ENCODE measurements around the gene MAP3K19. TPM values are rescaled to one million over a fixed set of nuclear protein-coding genes. Genes with fewer than 3 reads are reported as not detected.

MAP3K19 gene
- total RNA-seq, 1 donor: not detected

DNA sequence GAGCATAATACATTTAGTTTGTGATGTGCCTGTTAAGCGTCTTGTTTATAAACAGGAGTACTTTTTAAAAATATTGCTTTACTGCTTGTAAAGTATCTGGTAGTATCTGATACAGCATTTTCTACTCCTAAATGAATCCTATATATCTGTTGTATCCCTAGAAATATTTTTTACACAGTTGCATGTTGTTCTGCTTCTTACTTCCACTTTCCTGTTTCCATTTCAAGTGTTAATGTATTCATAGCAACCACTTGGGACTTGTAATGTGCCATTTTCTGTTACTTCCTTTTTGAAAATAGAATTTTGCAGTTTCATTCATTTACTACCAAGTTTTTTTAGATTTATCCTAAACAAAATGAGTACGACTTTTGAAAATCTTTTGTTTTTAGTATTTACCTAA, 103.7 kb downstream of the MAP3K19 start:
- H4K20me1 ChIP-seq (ENCODE audit: insufficient read depth, low read length): peaks cover 9% of the 10 kb centered on the region

DNA sequence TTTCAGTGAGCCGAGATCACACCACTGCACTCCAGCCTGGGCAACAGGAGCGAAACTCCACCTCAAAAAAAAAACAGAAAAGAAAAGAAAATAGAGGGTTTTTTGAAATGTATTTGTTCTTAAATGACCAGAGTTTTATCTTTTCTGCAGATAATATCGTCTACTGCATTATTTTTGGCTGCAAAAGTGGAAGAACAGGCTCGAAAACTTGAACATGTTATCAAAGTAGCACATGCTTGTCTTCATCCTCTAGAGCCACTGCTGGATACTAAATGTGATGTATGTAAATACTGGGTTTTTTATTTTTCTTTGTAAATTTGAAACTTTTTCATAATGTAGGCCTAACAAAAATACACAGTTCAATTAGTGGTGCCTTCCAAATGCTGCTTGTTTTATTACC, 110.6 kb downstream of the MAP3K19 start:
- no peak overlapping the region for H3K27ac ChIP-seq (ENCODE audit: low read depth, low read length)
- peaks cover 37% of the 10 kb centered on the region for H3K36me3 ChIP-seq (ENCODE audit: insufficient read depth, low read length)
- H3K79me2 ChIP-seq (ENCODE audit: insufficient read depth, low read length): peaks cover 78% of the 10 kb centered on the region
- H3K4me1 ChIP-seq (ENCODE audit: insufficient read depth, low read length): no peaks in the 10 kb centered on the region
- H3K9me3 ChIP-seq (ENCODE audit: low read depth, low read length): no peaks in the 10 kb centered on the region
- H3K4me3 ChIP-seq (ENCODE audit: insufficient read depth, low read length): no peak overlapping the region
- H2AFZ ChIP-seq (ENCODE audit: low read length): no peak overlapping the region
- H3K4me2 ChIP-seq (ENCODE audit: insufficient read depth, low read length): no peak overlapping the region
- H3K27me3 ChIP-seq (ENCODE audit: insufficient read depth, low read length): no peaks in the 10 kb centered on the region
- TF ChIP-seq, protein P1, sequence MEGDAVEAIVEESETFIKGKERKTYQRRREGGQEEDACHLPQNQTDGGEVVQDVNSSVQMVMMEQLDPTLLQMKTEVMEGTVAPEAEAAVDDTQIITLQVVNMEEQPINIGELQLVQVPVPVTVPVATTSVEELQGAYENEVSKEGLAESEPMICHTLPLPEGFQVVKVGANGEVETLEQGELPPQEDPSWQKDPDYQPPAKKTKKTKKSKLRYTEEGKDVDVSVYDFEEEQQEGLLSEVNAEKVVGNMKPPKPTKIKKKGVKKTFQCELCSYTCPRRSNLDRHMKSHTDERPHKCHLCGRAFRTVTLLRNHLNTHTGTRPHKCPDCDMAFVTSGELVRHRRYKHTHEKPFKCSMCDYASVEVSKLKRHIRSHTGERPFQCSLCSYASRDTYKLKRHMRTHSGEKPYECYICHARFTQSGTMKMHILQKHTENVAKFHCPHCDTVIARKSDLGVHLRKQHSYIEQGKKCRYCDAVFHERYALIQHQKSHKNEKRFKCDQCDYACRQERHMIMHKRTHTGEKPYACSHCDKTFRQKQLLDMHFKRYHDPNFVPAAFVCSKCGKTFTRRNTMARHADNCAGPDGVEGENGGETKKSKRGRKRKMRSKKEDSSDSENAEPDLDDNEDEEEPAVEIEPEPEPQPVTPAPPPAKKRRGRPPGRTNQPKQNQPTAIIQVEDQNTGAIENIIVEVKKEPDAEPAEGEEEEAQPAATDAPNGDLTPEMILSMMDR (IDR thresholded peaks at IDR 0.05; ENCODE audit: extremely low read depth, low read depth, low read length): no peak
- no peak for DNase-seq (ENCODE audit: insufficient read length, low spot score, missing footprints)
- peaks cover 39% of the 10 kb centered on the region for H4K20me1 ChIP-seq (ENCODE audit: insufficient read depth, low read length)

More for the DNA sequence above, 103.7 kb downstream of the MAP3K19 start:
- TF ChIP-seq, protein P1 (IDR thresholded peaks at IDR 0.05; ENCODE audit: extremely low read depth, low read depth, low read length): no peak
- no peak for DNase-seq (ENCODE audit: insufficient read length, low spot score, missing footprints)
- H2AFZ ChIP-seq (ENCODE audit: low read length): no peak overlapping the region
- no peaks in the 10 kb centered on the region for H3K9me3 ChIP-seq (ENCODE audit: low read depth, low read length)
- H3K79me2 ChIP-seq (ENCODE audit: insufficient read depth, low read length): peaks cover 29% of the 10 kb centered on the region
- no peak overlapping the region for H3K27ac ChIP-seq (ENCODE audit: low read depth, low read length)
- no peaks in the 10 kb centered on the region for H3K4me1 ChIP-seq (ENCODE audit: insufficient read depth, low read length)
- H3K4me3 ChIP-seq (ENCODE audit: insufficient read depth, low read length): no peak overlapping the region
- peaks cover 51% of the 10 kb centered on the region for H3K36me3 ChIP-seq (ENCODE audit: insufficient read depth, low read length)
- H3K27me3 ChIP-seq (ENCODE audit: insufficient read depth, low read length): no peaks in the 10 kb centered on the region
- H3K4me2 ChIP-seq (ENCODE audit: insufficient read depth, low read length): no peak overlapping the region

DNA sequence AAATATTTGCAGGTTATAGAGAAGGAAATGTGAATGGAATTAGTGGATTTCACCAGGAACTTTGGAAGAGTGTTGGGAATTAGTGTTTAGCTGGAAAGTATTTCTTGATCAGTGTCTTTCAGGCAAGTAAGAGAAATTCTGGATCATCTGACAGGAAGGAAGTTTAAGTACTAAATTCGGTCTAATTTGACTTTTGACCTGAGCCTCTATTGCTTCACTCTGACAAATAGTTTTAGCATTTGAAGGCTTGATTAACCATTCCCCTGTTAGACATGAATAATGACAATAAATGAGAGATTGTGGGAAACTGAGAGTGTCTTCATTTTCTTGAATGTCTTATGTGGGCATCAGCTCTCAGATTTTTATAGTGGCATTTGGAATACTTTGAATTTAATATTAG, 112.6 kb downstream of the MAP3K19 start:
- H2AFZ ChIP-seq (ENCODE audit: low read length): no peak overlapping the region
- peaks cover 23% of the 10 kb centered on the region for H3K36me3 ChIP-seq (ENCODE audit: insufficient read depth, low read length)
- H4K20me1 ChIP-seq (ENCODE audit: insufficient read depth, low read length): peaks cover 49% of the 10 kb centered on the region

DNA sequence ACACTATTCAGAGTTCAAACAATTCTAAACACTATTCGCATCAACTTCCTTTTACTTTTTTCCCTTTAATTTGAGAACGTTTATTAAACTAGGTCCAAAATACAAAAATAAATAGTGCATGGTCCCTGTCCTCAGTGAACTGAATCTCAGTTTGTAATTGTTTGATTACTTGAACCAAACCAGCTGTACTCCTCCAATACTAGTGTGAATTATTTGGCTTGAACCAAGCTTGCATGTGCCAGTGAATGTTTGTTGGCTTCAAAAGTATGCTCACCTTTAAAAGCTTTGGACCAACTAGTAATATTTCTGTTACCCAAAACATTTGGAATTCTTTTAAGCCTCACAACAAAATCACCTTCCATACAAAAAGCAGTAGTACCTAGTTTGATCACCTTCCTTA, 113.1 kb downstream of the MAP3K19 start:
- H2AFZ ChIP-seq (ENCODE audit: low read length): no peak overlapping the region
- peaks cover 49% of the 10 kb centered on the region for H4K20me1 ChIP-seq (ENCODE audit: insufficient read depth, low read length)
- peaks cover 94% of the 10 kb centered on the region for H3K79me2 ChIP-seq (ENCODE audit: insufficient read depth, low read length)
- TF ChIP-seq, protein P1 (IDR thresholded peaks at IDR 0.05; ENCODE audit: extremely low read depth, low read depth, low read length): no peak
- no peak overlapping the region for H3K27ac ChIP-seq (ENCODE audit: low read depth, low read length)
- no peak for DNase-seq (ENCODE audit: insufficient read length, low spot score, missing footprints)
- no peaks in the 10 kb centered on the region for H3K27me3 ChIP-seq (ENCODE audit: insufficient read depth, low read length)
- H3K4me3 ChIP-seq (ENCODE audit: insufficient read depth, low read length): no peak overlapping the region
- peaks cover 20% of the 10 kb centered on the region for H3K36me3 ChIP-seq (ENCODE audit: insufficient read depth, low read length)
- no peaks in the 10 kb centered on the region for H3K9me3 ChIP-seq (ENCODE audit: low read depth, low read length)
- H3K4me2 ChIP-seq (ENCODE audit: insufficient read depth, low read length): no peak overlapping the region
- no peaks in the 10 kb centered on the region for H3K4me1 ChIP-seq (ENCODE audit: insufficient read depth, low read length)

More for the DNA sequence above, 112.6 kb downstream of the MAP3K19 start:
- H3K4me3 ChIP-seq (ENCODE audit: insufficient read depth, low read length): no peak overlapping the region
- H3K4me2 ChIP-seq (ENCODE audit: insufficient read depth, low read length): no peak overlapping the region
- peaks cover 91% of the 10 kb centered on the region for H3K79me2 ChIP-seq (ENCODE audit: insufficient read depth, low read length)
- H3K9me3 ChIP-seq (ENCODE audit: low read depth, low read length): no peaks in the 10 kb centered on the region
- H3K4me1 ChIP-seq (ENCODE audit: insufficient read depth, low read length): no peaks in the 10 kb centered on the region
- no peak overlapping the region for H3K27ac ChIP-seq (ENCODE audit: low read depth, low read length)
- TF ChIP-seq, protein P1 (IDR thresholded peaks at IDR 0.05; ENCODE audit: extremely low read depth, low read depth, low read length): no peak
- DNase-seq (ENCODE audit: insufficient read length, low spot score, missing footprints): no peak
- H3K27me3 ChIP-seq (ENCODE audit: insufficient read depth, low read length): no peaks in the 10 kb centered on the region
